Progenitor cell of endocrine pancreas (in vitro differentiated cells): Measurements from ENCODE around the gene SMOC2. TPM values are rescaled to one million over a fixed set of nuclear protein-coding genes. Genes with fewer than 3 reads are reported as not detected.

ENCODE experiments used
- DNase-seq: peaks from one replicate; pipeline ENCODE4 v3.0.0; 2021; ENCODE audit warnings: low spot score; ENCODE audit not compliant: unreplicated experiment
- H3K27ac Mint-ChIP-seq: 2 replicates; pipeline ENCODE4 v1.8.0; 2021; ENCODE audit warnings: mild to moderate bottlenecking, moderate library complexity, mixed read lengths
- H3K27me3 Mint-ChIP-seq: 2 replicates; pipeline ENCODE4 v1.8.0; 2021; ENCODE audit warnings: mixed read lengths
- H3K36me3 Mint-ChIP-seq: 2 replicates; pipeline ENCODE4 v1.8.0; 2022; ENCODE audit warnings: mixed read lengths; ENCODE audit not compliant: insufficient read depth
- H3K4me1 Mint-ChIP-seq: 2 replicates; pipeline ENCODE4 v1.8.0; 2021; ENCODE audit warnings: low read depth, mixed read lengths
- H3K4me3 Mint-ChIP-seq: 2 replicates; pipeline ENCODE4 v1.8.0; 2021; ENCODE audit warnings: low read depth, mild to moderate bottlenecking, moderate library complexity, mixed read lengths
- H3K9me3 Mint-ChIP-seq: 2 replicates; pipeline ENCODE4 v1.8.0; 2021; ENCODE audit warnings: low read depth, mixed read lengths
- CTCF ChIP-seq: fragments of 200-600 bp; sonication (generic); IDR thresholded peaks from one replicate; pipeline ENCODE4 v1.5.0; 2021; ENCODE audit warnings: antibody characterized with exemption, mild to moderate bottlenecking; ENCODE audit not compliant: unreplicated experiment
- total RNA-seq: library from RNA; stranded (reverse); gene quantifications from 2 replicates; pipeline ENCODE4 v1.2.1, GENCODE V29; 2021

Gene SMOC2
- total RNA-seq, 1 donor from 2014 or later, result 5.9 TPM

GRCh38 chr6:168716581-168716980, 275.6 kb downstream of the SMOC2 start:
- Mint-ChIP-seq H3K27ac (no peak overlapping the region), H3K4me1 (no peaks in the 10 kb centered on the region), H3K9me3 (peaks cover 3% of the 10 kb centered on the region), H3K27me3 (peaks cover 6% of the 10 kb centered on the region), H3K36me3 (no peaks in the 10 kb centered on the region), H3K4me3 (no peak overlapping the region)
- DNase-seq, result no peak
- TF ChIP-seq CTCF, result no peak

- peaks cover 6% of the 10 kb centered on the region for H3K27me3 Mint-ChIP-seq
- no peaks in the 10 kb centered on the region for H3K4me1 Mint-ChIP-seq
- H3K36me3 Mint-ChIP-seq, result no peaks in the 10 kb centered on the region
- TF ChIP-seq CTCF, result no peak
- peaks cover 3% of the 10 kb centered on the region for H3K9me3 Mint-ChIP-seq
- H3K4me3 Mint-ChIP-seq, result no peak overlapping the region
- no peak overlapping the region for H3K27ac Mint-ChIP-seq
- DNase-seq, result no peak
These were observed 276.5 kb downstream of the SMOC2 start for GRCh38 chr6:168717491-168717890.

Other genes starting within 250 kb of the SMOC2 start
- gene DACT2, start 121.4 kb upstream of the SMOC2 start, total RNA-seq, result 30.5 and 33.2 TPM in 2 replicates